ENCODE data around the gene RNF187. TPM values are rescaled to one million over a fixed set of nuclear protein-coding genes. Genes with fewer than 3 reads are reported as not detected.

Gene RNF187
- total RNA-seq, 1 donor from 2014 or later = 17.2 TPM

DNA sequence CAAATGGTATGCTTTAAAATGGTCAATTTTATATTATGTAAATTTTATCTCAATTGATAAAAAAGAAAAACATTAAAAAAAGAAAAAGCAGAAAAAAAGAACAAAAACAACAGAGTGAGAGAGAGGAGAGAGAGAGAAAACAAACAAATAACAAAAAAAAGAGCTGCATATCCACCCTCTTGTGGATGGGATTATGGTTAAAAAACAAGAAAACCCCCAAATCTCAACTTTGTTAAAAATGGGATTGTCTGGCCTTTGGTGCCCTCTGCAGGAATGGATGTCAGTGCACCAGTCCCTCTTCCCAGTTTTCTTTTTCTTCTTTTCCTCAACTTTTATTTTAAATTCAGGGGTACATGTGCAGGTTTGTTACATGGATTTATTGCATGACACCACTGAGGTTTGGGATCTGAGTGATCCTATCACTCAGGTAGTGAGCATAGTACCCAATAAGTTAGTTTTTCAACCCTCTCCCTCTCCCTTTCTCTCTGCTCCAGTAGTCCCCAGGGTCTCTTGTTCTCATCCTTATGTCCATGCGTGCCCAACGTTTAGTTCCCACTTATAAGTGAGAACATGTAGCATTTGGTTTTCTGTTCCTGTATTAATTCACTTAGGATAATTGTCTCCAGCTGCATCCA is 28.1 kb downstream of the RNF187 start:
- Histone ChIP-seq H3K27me3 (ENCODE audit: control insufficient read depth in 3 of 3, insufficient read depth in 3 of 3, low read length in 3 of 3) (peaks cover 0 to 16% (median 14%) of the 10 kb centered on the region in 3 donors), H3K27ac (ENCODE audit: low read depth, low read length) (no peak overlapping the region), H3K4me3 (ENCODE audit: low read length in 3 of 3) (no peak overlapping the region), H3K36me3 (ENCODE audit: control insufficient read depth in 3 of 3, insufficient read depth in 3 of 3, low read length in 3 of 3) (no peaks in the 10 kb centered on the region), H3K9ac (ENCODE audit: low read depth in 1 of 3, low read length in 3 of 3) (no peak overlapping the region), H3K9me3 (ENCODE audit: control insufficient read depth in 3 of 3, low read length in 3 of 3) (no peaks in the 10 kb centered on the region), H3K4me1 (ENCODE audit: control insufficient read depth in 3 of 3, insufficient read depth in 3 of 3, low read length in 3 of 3) (peaks cover 13 to 21% (median 16%) of the 10 kb centered on the region in 3 donors)

DNA sequence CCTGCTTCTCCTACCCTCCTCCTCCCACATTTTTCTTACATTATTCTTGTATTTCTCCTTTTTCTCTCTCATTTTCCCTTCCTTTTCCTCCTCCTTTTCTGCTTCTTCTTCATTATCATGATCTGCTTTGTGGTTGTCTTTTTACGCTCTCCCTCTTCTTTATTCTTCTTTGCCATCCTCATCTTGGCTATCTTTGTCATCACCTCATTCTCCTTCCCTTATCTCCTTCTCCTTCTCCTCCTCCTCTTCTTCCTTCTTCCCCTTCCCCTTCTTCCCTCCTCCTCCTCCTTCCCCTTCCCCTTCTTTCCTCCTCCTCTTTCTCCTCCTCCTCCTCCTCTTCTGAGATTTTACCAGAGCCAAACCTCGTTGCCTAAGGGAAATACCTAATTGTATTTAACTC is 30.5 kb downstream of the RNF187 start:
- no peak overlapping the region for H3K4me3 ChIP-seq (ENCODE audit: low read length in 3 of 3)
- H3K27ac ChIP-seq (ENCODE audit: low read depth, low read length) = no peak overlapping the region
- H3K4me1 ChIP-seq (ENCODE audit: control insufficient read depth in 3 of 3, insufficient read depth in 3 of 3, low read length in 3 of 3) = peaks cover 3 to 8% (median 3%) of the 10 kb centered on the region in 3 donors
- no peaks in the 10 kb centered on the region for H3K36me3 ChIP-seq (ENCODE audit: control insufficient read depth in 3 of 3, insufficient read depth in 3 of 3, low read length in 3 of 3)
- no peaks in the 10 kb centered on the region for H3K9me3 ChIP-seq (ENCODE audit: control insufficient read depth in 3 of 3, low read length in 3 of 3)
- no peak overlapping the region for H3K9ac ChIP-seq (ENCODE audit: low read depth in 1 of 3, low read length in 3 of 3)
- peaks cover 0 to 16% (median 10%) of the 10 kb centered on the region in 3 donors for H3K27me3 ChIP-seq (ENCODE audit: control insufficient read depth in 3 of 3, insufficient read depth in 3 of 3, low read length in 3 of 3)

DNA sequence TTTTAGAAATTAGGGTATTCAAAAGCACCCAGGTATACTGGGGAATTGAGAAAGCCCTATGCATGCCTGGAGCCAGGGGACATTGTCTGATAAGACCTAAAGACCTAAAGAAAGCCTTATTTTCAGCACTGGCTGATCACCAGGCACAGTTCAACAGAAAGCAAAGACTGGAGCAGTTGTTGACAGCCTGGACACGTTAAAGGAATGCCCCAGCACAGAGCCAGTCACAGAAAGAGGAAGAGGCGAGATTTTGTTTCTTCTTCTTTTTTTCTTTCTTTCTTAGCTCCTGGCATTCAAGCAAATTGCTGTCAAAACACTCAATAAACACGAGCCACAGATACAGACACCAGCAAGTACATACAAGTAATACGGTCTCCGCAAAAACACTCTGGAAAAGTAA is 40.4 kb downstream of the RNF187 start:
- Histone ChIP-seq H3K27ac (ENCODE audit: low read depth, low read length) (no peak overlapping the region), H3K4me1 (ENCODE audit: control insufficient read depth in 3 of 3, insufficient read depth in 3 of 3, low read length in 3 of 3) (no peaks in the 10 kb centered on the region), H3K27me3 (ENCODE audit: control insufficient read depth in 3 of 3, insufficient read depth in 3 of 3, low read length in 3 of 3) (peaks cover 0 to 10% (median 4%) of the 10 kb centered on the region in 3 donors), H3K36me3 (ENCODE audit: control insufficient read depth in 3 of 3, insufficient read depth in 3 of 3, low read length in 3 of 3) (no peaks in the 10 kb centered on the region), H3K9ac (ENCODE audit: low read depth in 1 of 3, low read length in 3 of 3) (no peak overlapping the region), H3K4me3 (ENCODE audit: low read length in 3 of 3) (no peak overlapping the region), H3K9me3 (ENCODE audit: control insufficient read depth in 3 of 3, low read length in 3 of 3) (no peaks in the 10 kb centered on the region)

DNA sequence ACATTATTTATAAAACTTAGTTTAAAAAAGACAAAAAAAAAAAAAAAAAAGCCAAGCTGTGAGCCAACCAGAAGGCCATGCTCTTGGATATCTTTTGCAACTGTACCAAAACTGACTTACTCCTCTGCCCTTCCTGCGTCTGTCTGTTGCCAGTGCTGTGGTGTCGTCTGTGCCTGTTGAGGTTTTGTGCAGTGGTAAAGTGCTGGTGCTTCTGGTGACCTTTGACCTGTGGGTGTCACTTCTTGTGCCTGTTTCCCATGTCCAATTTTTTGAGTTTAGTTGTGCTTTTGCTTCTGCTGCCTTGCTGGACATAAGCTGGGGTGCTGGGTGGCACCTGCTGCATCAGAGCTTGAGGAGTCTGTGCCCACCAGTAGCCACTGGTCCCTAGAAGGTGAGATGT is 41.4 kb downstream of the RNF187 start:
- Histone ChIP-seq H3K9me3 (ENCODE audit: control insufficient read depth in 3 of 3, low read length in 3 of 3) (no peaks in the 10 kb centered on the region), H3K27ac (ENCODE audit: low read depth, low read length) (no peak overlapping the region), H3K4me1 (ENCODE audit: control insufficient read depth in 3 of 3, insufficient read depth in 3 of 3, low read length in 3 of 3) (peaks cover 0 to 5% (median 0%) of the 10 kb centered on the region in 3 donors), H3K27me3 (ENCODE audit: control insufficient read depth in 3 of 3, insufficient read depth in 3 of 3, low read length in 3 of 3) (peaks cover 0 to 10% (median 4%) of the 10 kb centered on the region in 3 donors), H3K9ac (ENCODE audit: low read depth in 1 of 3, low read length in 3 of 3) (no peak overlapping the region), H3K36me3 (ENCODE audit: control insufficient read depth in 3 of 3, insufficient read depth in 3 of 3, low read length in 3 of 3) (no peaks in the 10 kb centered on the region), H3K4me3 (ENCODE audit: low read length in 3 of 3) (no peak overlapping the region)

DNA sequence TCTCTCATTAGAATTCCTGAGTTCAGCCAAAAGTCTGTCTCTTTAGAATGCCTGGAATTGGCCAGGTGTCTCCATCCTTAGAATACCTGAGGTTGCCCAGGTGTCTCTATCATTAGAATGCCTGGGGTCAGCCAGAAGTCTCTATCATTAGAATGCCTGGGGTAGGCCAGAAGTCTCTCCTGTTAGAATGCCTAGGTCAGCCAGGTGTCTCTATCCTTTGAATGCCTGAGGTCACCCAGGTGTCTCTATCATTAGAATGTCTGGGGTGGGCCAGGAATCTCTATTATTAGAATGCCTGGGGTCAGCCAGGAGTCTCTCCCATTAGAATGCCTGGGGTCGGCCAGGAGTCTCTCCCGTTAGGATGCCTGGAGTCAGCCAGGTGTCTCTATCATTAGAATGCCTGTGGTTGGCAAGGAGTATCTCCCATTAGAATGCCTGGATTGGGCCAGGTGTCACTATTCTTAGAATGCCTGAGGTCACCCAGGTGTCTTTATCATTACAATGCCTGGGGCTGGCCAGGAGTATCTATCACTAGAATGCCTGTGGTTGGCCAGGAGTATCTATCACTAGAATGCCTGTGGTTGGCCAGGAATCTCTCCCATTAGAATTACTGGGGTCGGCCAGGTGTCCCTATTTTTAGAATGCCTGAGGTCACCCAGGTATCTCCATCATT is 43.0 kb downstream of the RNF187 start:
- Histone ChIP-seq H3K4me1 (ENCODE audit: control insufficient read depth in 3 of 3, insufficient read depth in 3 of 3, low read length in 3 of 3) (peaks cover 0 to 9% (median 0%) of the 10 kb centered on the region in 3 donors), H3K36me3 (ENCODE audit: control insufficient read depth in 3 of 3, insufficient read depth in 3 of 3, low read length in 3 of 3) (no peaks in the 10 kb centered on the region), H3K4me3 (ENCODE audit: low read length in 3 of 3) (no peak overlapping the region), H3K27ac (ENCODE audit: low read depth, low read length) (no peak overlapping the region), H3K9ac (ENCODE audit: low read depth in 1 of 3, low read length in 3 of 3) (no peak overlapping the region), H3K9me3 (ENCODE audit: control insufficient read depth in 3 of 3, low read length in 3 of 3) (no peaks in the 10 kb centered on the region), H3K27me3 (ENCODE audit: control insufficient read depth in 3 of 3, insufficient read depth in 3 of 3, low read length in 3 of 3) (peaks cover 0 to 10% (median 4%) of the 10 kb centered on the region in 3 donors)

DNA sequence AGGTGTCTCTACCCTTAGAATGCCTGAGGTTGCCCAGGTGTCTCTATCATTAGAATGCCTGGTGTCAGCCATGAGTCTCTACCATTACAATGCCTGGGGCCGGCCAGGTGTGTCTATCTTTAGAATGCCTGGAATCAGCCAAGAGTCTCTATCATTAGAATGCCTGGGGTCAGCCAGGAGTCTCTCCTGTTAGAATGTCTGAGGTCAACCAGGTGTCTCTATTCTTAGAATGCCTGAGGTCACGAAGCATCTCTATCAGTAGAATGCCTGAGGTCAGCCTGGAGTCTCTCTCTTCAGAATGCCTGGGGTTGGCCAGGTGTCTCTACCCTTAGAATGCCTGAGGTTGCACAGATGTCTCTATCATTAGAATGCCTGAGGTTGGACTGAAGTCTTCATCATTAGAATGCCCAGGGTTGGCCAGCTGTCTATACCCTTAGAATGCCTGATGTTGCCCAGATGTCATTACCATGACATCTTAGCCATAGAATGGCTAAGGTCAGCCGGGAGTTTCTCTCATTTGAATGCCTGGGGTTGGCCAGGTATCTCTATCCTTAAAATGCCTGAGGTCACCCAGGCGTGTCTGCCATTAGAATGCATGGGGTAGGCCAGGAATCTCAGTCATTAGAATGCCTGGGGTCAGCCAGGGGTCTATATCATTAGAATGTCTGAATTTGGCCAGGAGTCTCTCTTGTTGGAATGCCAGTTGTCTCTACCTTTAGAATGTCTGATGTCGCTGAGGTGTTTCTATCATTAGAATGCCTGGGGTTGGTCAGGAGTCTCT is 44.0 kb downstream of the RNF187 start:
- H3K9me3 ChIP-seq (ENCODE audit: control insufficient read depth in 3 of 3, low read length in 3 of 3) = no peaks in the 10 kb centered on the region
- no peak overlapping the region for H3K9ac ChIP-seq (ENCODE audit: low read depth in 1 of 3, low read length in 3 of 3)
- H3K27me3 ChIP-seq (ENCODE audit: control insufficient read depth in 3 of 3, insufficient read depth in 3 of 3, low read length in 3 of 3) = peaks cover 0 to 10% (median 4%) of the 10 kb centered on the region in 3 donors
- no peaks in the 10 kb centered on the region for H3K36me3 ChIP-seq (ENCODE audit: control insufficient read depth in 3 of 3, insufficient read depth in 3 of 3, low read length in 3 of 3)
- H3K4me1 ChIP-seq (ENCODE audit: control insufficient read depth in 3 of 3, insufficient read depth in 3 of 3, low read length in 3 of 3) = peaks cover 0 to 9% (median 0%) of the 10 kb centered on the region in 3 donors
- H3K27ac ChIP-seq (ENCODE audit: low read depth, low read length) = no peak overlapping the region
- H3K4me3 ChIP-seq (ENCODE audit: low read length in 3 of 3) = no peak overlapping the region

DNA sequence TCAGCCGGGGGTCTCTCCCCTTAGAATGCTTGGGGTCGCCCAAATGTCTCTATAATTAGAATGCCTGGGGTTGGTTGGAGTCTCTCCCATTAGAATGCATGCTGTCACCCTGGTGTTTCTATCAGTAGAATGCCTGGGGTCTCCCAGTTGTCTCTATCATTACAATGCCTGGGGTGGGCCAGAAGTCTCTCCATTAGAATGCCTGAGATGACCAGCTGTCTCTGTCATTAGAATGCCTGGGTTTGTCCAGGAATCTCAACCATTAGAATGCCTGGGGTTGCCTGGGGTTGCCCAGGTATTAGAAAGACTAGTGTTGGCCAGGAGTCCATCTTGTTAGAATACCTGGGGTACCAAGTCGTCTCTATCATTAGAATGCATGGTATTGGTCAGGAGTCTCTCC is 51.6 kb downstream of the RNF187 start:
- no peak overlapping the region for H3K4me3 ChIP-seq (ENCODE audit: low read length in 3 of 3)
- H3K9me3 ChIP-seq (ENCODE audit: control insufficient read depth in 3 of 3, low read length in 3 of 3) = no peaks in the 10 kb centered on the region
- H3K27me3 ChIP-seq (ENCODE audit: control insufficient read depth in 3 of 3, insufficient read depth in 3 of 3, low read length in 3 of 3) = peaks cover 0 to 2% (median 0%) of the 10 kb centered on the region in 3 donors
- no peak overlapping the region for H3K9ac ChIP-seq (ENCODE audit: low read depth in 1 of 3, low read length in 3 of 3)
- H3K4me1 ChIP-seq (ENCODE audit: control insufficient read depth in 3 of 3, insufficient read depth in 3 of 3, low read length in 3 of 3) = peaks cover 0 to 4% (median 0%) of the 10 kb centered on the region in 3 donors
- H3K36me3 ChIP-seq (ENCODE audit: control insufficient read depth in 3 of 3, insufficient read depth in 3 of 3, low read length in 3 of 3) = no peaks in the 10 kb centered on the region
- no peak overlapping the region for H3K27ac ChIP-seq (ENCODE audit: low read depth, low read length)

DNA sequence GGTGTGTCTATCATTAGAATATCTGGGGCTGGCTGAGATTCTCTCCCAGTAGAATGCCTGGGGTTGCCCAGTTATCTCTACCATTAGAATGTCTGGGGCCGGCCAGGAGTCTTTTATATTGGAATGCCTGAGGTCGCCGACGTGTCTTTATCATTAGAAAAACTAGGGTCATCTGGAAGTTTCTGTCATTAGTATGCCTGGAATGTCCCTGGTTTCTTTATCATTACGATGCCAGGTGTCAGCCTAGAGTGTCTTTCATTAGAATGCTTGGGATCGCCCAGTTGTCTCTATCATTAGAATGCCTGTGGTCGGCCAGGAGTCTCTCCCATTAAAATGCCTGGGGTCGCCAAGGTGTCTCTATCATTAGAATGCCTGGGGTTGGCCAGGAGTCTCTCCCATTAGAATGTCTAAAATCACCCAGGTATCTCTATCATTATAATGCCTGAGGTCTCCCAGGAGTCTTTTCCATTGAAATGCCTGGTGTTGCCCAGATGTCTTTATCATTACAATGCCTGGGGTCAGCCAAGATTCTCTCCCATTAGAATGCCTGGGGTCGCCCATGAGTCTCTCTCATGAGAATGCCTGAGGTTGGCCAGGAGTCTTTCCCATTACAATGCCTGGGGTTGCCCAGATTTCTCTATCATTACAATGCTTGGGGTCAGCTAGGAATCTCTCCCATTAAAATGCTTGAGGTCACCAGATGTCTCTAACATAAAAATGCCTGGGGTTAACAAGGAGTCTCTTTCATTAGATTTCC is 53.2 kb downstream of the RNF187 start:
- Histone ChIP-seq H3K27ac (ENCODE audit: low read depth, low read length) (no peak overlapping the region), H3K4me3 (ENCODE audit: low read length in 3 of 3) (no peak overlapping the region), H3K9me3 (ENCODE audit: control insufficient read depth in 3 of 3, low read length in 3 of 3) (no peaks in the 10 kb centered on the region), H3K36me3 (ENCODE audit: control insufficient read depth in 3 of 3, insufficient read depth in 3 of 3, low read length in 3 of 3) (no peaks in the 10 kb centered on the region), H3K27me3 (ENCODE audit: control insufficient read depth in 3 of 3, insufficient read depth in 3 of 3, low read length in 3 of 3) (peaks cover 0 to 6% (median 0%) of the 10 kb centered on the region in 3 donors), H3K9ac (ENCODE audit: low read depth in 1 of 3, low read length in 3 of 3) (no peak overlapping the region), H3K4me1 (ENCODE audit: control insufficient read depth in 3 of 3, insufficient read depth in 3 of 3, low read length in 3 of 3) (peaks cover 0 to 4% (median 0%) of the 10 kb centered on the region in 3 donors)

DNA sequence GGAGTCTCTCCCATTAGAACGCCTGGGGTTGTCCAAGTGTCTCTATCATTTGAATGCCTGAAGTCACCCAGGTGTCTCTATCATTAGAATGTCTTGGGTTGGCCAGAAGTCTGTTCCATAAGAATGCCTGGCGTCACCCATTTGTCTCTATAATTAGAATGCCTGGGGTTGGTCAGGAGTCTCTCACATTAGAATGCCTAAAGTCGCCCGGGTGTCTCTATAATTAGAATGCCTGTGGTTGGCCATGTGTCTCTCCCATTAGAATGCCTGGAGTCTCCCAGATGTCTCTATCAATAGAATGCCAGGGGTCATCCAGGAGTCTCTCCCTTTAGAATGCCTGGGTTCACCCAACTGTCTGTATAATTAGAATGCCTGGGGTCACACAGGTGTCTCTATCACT is 54.5 kb downstream of the RNF187 start:
- peaks cover 0 to 6% (median 0%) of the 10 kb centered on the region in 3 donors for H3K27me3 ChIP-seq (ENCODE audit: control insufficient read depth in 3 of 3, insufficient read depth in 3 of 3, low read length in 3 of 3)
- peaks cover 0 to 4% (median 0%) of the 10 kb centered on the region in 3 donors for H3K4me1 ChIP-seq (ENCODE audit: control insufficient read depth in 3 of 3, insufficient read depth in 3 of 3, low read length in 3 of 3)
- no peaks in the 10 kb centered on the region for H3K9me3 ChIP-seq (ENCODE audit: control insufficient read depth in 3 of 3, low read length in 3 of 3)
- H3K9ac ChIP-seq (ENCODE audit: low read depth in 1 of 3, low read length in 3 of 3) = no peak overlapping the region
- H3K36me3 ChIP-seq (ENCODE audit: control insufficient read depth in 3 of 3, insufficient read depth in 3 of 3, low read length in 3 of 3) = no peaks in the 10 kb centered on the region
- no peak overlapping the region for H3K4me3 ChIP-seq (ENCODE audit: low read length in 3 of 3)
- H3K27ac ChIP-seq (ENCODE audit: low read depth, low read length) = no peak overlapping the region

All from skeletal muscle tissue (tissue), 4 donors.